HepG2 (cell line): ENCODE results near the gene CD300A. TPM values are rescaled to one million over a fixed set of nuclear protein-coding genes. Genes with fewer than 3 reads are reported as not detected.

Experiments
- CAMTA2 ChIP-seq: sonication (generic); formaldehyde crosslinking; IDR thresholded peaks from 2 replicates; pipeline ENCODE4 v1.4.0; 2020; ENCODE audit warnings: mild to moderate bottlenecking, missing genetic modification reagents, borderline replicate concordance
- HNRNPL ChIP-seq: fragments of 200-400 bp; formaldehyde crosslinking; IDR thresholded peaks from 2 replicates; pipeline ENCODE4 v1.6.1; 2017; ENCODE audit warnings: mild to moderate bottlenecking, low read depth, low read length
- KAT2B ChIP-seq: fragments of 150-350 bp; IDR thresholded peaks from 2 replicates; pipeline ENCODE4 v1.6.1; 2014; ENCODE audit warnings: low read depth, low read length, borderline replicate concordance
- MAFF ChIP-seq: IDR thresholded peaks from 2 replicates; pipeline ENCODE4 v1.6.1; 2011; ENCODE audit warnings: low read depth, low read length, improper control_type of control experiment
- NCOA1 ChIP-seq: sonication (generic); formaldehyde crosslinking; IDR thresholded peaks from 2 replicates; pipeline ENCODE4 v1.9.0; 2021; ENCODE audit warnings: missing genetic modification reagents
- NCOA5 ChIP-seq: sonication (generic); formaldehyde crosslinking; IDR thresholded peaks from 2 replicates; pipeline ENCODE4 v1.4.0; 2020; ENCODE audit warnings: missing genetic modification reagents
- NFAT5 ChIP-seq: sonication (generic); formaldehyde crosslinking; IDR thresholded peaks from 2 replicates; pipeline ENCODE4 v1.4.0; 2020; ENCODE audit warnings: missing genetic modification reagents
- NFIB ChIP-seq: sonication (generic); formaldehyde crosslinking; IDR thresholded peaks from 2 replicates; pipeline ENCODE4 v1.9.0; 2021; ENCODE audit warnings: missing genetic modification reagents, mild to moderate bottlenecking, borderline replicate concordance
- NKX3-1 ChIP-seq: sonication (generic); formaldehyde crosslinking; IDR thresholded peaks from 2 replicates; pipeline ENCODE4 v1.5.0; 2020; ENCODE audit warnings: missing genetic modification reagents
- PCBP1 ChIP-seq: fragments of 200-400 bp; formaldehyde crosslinking; IDR thresholded peaks from 2 replicates; pipeline ENCODE4 v1.6.1; 2017; ENCODE audit warnings: mild to moderate bottlenecking, low read depth, low read length, borderline replicate concordance
- SAFB2 ChIP-seq: sonication (generic); formaldehyde crosslinking; IDR thresholded peaks from 2 replicates; pipeline ENCODE4 v1.5.1; 2020; ENCODE audit warnings: missing genetic modification reagents, low read depth, mild to moderate bottlenecking, borderline replicate concordance
- SNAI1 ChIP-seq: sonication (generic); formaldehyde crosslinking; IDR thresholded peaks from 2 replicates; pipeline ENCODE4 v1.5.0; 2020; ENCODE audit warnings: mild to moderate bottlenecking, missing genetic modification reagents, borderline replicate concordance
- ZFP91 ChIP-seq: sonication (generic); formaldehyde crosslinking; IDR thresholded peaks from 2 replicates; pipeline ENCODE4 v1.9.0; 2022; ENCODE audit warnings: missing genetic modification reagents, mild to moderate bottlenecking, borderline replicate concordance
- ZNF260 ChIP-seq: sonication (generic); formaldehyde crosslinking; IDR thresholded peaks from 2 replicates; pipeline ENCODE4 v1.4.0; 2020; ENCODE audit warnings: missing genetic modification reagents, low read depth, mild to moderate bottlenecking, borderline replicate concordance
- ZNF512B ChIP-seq: sonication (generic); formaldehyde crosslinking; IDR thresholded peaks from 2 replicates; pipeline ENCODE4 v1.5.1; 2020; ENCODE audit warnings: missing genetic modification reagents, mild to moderate bottlenecking, borderline replicate concordance
- ZNF546 ChIP-seq: sonication (generic); formaldehyde crosslinking; conservative IDR thresholded peaks from 2 replicates; pipeline ENCODE4 v1.8.1; 2023; ENCODE audit warnings: mild to moderate bottlenecking, missing genetic modification reagents
- ZNF619 ChIP-seq: sonication (generic); formaldehyde crosslinking; IDR thresholded peaks from 2 replicates; pipeline ENCODE4 v1.4.0; 2020; ENCODE audit warnings: mild to moderate bottlenecking, missing genetic modification reagents
- ZNF776 ChIP-seq: sonication (generic); formaldehyde crosslinking; IDR thresholded peaks from 2 replicates; pipeline ENCODE4 v1.4.0; 2020; ENCODE audit warnings: mild to moderate bottlenecking, missing genetic modification reagents
- ZNF780A ChIP-seq: sonication (generic); formaldehyde crosslinking; IDR thresholded peaks from 2 replicates; pipeline ENCODE4 v1.8.0; 2022; ENCODE audit warnings: mild to moderate bottlenecking, missing genetic modification reagents, moderate library complexity
- ZNF782 ChIP-seq: sonication (generic); formaldehyde crosslinking; IDR thresholded peaks from 2 replicates; pipeline ENCODE4 v1.4.0; 2020; ENCODE audit warnings: missing genetic modification reagents, mild to moderate bottlenecking, borderline replicate concordance
- polyA plus RNA-seq, 8 experiments: library from polyadenylated mRNA; depleted of rRNA in 3 of 8; stranded (reverse) in 7 of 8; unstranded in 1 of 8; fragments of >200 nt; fragmentation: Illumina TruSeq in 4 of 8; extraction: Trizol in 4 of 8; gene quantifications; 2 replicates each; pipeline versions ENCODE4 v1.2.1 to v1.2.3, GENCODE V29; 2011 to 2016; ENCODE audit warnings: low read depth in 4 of 8, missing spikeins in 1 of 8, mixed read lengths in 1 of 8; ENCODE audit not compliant: insufficient read depth in 1 of 8
- total RNA-seq, 5 experiments: library from RNA; depleted of rRNA; stranded (reverse); fragments of >200 nt; fragmentation: Illumina TruSeq; extraction: Trizol; gene quantifications; 2 replicates each; pipeline ENCODE4 v1.2.3, GENCODE V29; 2016; ENCODE audit warnings: low read depth in 1 of 5

The CD300A gene
- total and polyA plus RNA-seq, 2 of the 13 experiments (the other 11 are each of a cell fraction or from before 2014, with no cell fraction given), result not detected

- TF ChIP-seq HNRNPL, result peak; percentile 94
- 0 out of 2 replicates have a peak, but pooled peaks have one; percentile 75 for TF ChIP-seq SNAI1 (CRISPR knock-in tag)
- TF ChIP-seq SAFB2 (CRISPR knock-in tag), result peak; percentile 65; the same call in 1 of the 2 replicates
- TF ChIP-seq ZNF619 (CRISPR knock-in tag), result 0 out of 2 replicates have a peak, but pooled peaks have one; percentile 19
- no peak for TF ChIP-seq NCOA5 (CRISPR knock-in tag)
- TF ChIP-seq NFIB (CRISPR knock-in tag), result no peak
- no peak for TF ChIP-seq PCBP1
- peak; percentile 86 for TF ChIP-seq NFAT5 (CRISPR knock-in tag)
- TF ChIP-seq ZNF780A, result no peak
- TF ChIP-seq NKX3-1, result no peak
- TF ChIP-seq ZNF546 (CRISPR knock-in tag), result no peak; the same call in 1 of the 2 replicates
- TF ChIP-seq KAT2B, result no peak
- TF ChIP-seq NCOA1 (CRISPR knock-in tag), result no peak; the same call in 1 of the 2 replicates
- TF ChIP-seq ZNF782, result no peak
- no peak for TF ChIP-seq MAFF
- TF ChIP-seq ZNF512B, result 0 out of 2 replicates have a peak, but pooled peaks have one; percentile 8
- peak; percentile 82; the same call in 1 of the 2 replicates for TF ChIP-seq ZNF776 (CRISPR knock-in tag)
- peak; percentile 90 for TF ChIP-seq ZFP91 (CRISPR knock-in tag)
- no peak for TF ChIP-seq CAMTA2 (CRISPR knock-in tag)
- no peak for TF ChIP-seq ZNF260 (CRISPR knock-in tag)
Measured at GRCh38 chr17:74427048-74427762, 39.2 kb upstream of the CD300A start (continued).
